HEK293 (cell line): Measurements from ENCODE around the gene MTMR8.

Experiments
- CTCF ChIA-PET: fragments of 350-600 bp; formaldehyde crosslinking; extraction: SDS; loops from one replicate; lab custom pipeline; 2021; ENCODE audit warnings: antibody characterized with exemption; lab: Yijun Ruan, JAX
- POLR2A ChIA-PET: fragments of 300-600 bp; formaldehyde crosslinking; extraction: SDS; loops from one replicate; lab custom pipeline; 2020; ENCODE audit warnings: antibody characterized with exemption, inconsistent platforms; lab: Yijun Ruan, JAX
- H3K27ac ChIP-seq: fragments of 200-500 bp; sonication (Bioruptor generic); 2 replicates; pipeline ENCODE4 v1.5.1; 2014; ENCODE audit warnings: low read depth, low read length, control low read depth, inconsistent platforms; ENCODE audit errors: extremely low read depth
- H3K36me3 ChIP-seq, 2 experiments: fragments of 200-500 bp in 1 of 2; sonication (Bioruptor generic) in 1 of 2; 1 replicate in 1 of 2; 2 replicates in 1 of 2; pipeline ENCODE4 v1.5.1; 2014 to 2017; ENCODE audit warnings: inconsistent platforms in 2 of 2, low read length in 2 of 2; ENCODE audit not compliant: control insufficient read depth in 2 of 2, insufficient read depth in 1 of 2
- H3K4me1 ChIP-seq: fragments of 200-500 bp; sonication (Bioruptor generic); 2 replicates; pipeline ENCODE4 v1.5.1; 2014; ENCODE audit warnings: mild to moderate bottlenecking, low read length, inconsistent platforms; ENCODE audit not compliant: control insufficient read depth, insufficient read depth
- H3K4me3 ChIP-seq: 2 replicates; pipeline ENCODE4 v1.5.1; 2011; ENCODE audit warnings: low read depth, mild to moderate bottlenecking, control low read depth, low read length, moderate library complexity
- H3K9me3 ChIP-seq: fragments of 200-500 bp; sonication (Bioruptor generic); 2 replicates; pipeline ENCODE4 v1.5.1; 2014; ENCODE audit warnings: low read depth, low read length, inconsistent platforms; ENCODE audit not compliant: control insufficient read depth, insufficient read depth
- FEZF1 ChIP-seq: fragments of 450-650 bp; formaldehyde crosslinking; IDR thresholded peaks from 2 replicates; pipeline ENCODE4 v1.5.1; 2016; ENCODE audit warnings: missing biosample characterization, missing genetic modification characterization
- HOXA7 ChIP-seq: sonication (generic); formaldehyde crosslinking; IDR thresholded peaks from 2 replicates; pipeline ENCODE4 v1.8.1; 2022; ENCODE audit warnings: missing genetic modification reagents, borderline replicate concordance
- MYNN ChIP-seq: fragments of 450-650 bp; formaldehyde crosslinking; IDR thresholded peaks from 2 replicates; pipeline ENCODE4 v1.5.1; 2016; ENCODE audit warnings: missing biosample characterization, missing genetic modification characterization, borderline replicate concordance
- PRDM10 ChIP-seq: fragments of 450-650 bp; formaldehyde crosslinking; IDR thresholded peaks from 2 replicates; pipeline ENCODE4 v1.5.1; 2016; ENCODE audit warnings: missing biosample characterization, missing genetic modification characterization
- PRDM2 ChIP-seq: fragments of 450-650 bp; formaldehyde crosslinking; IDR thresholded peaks from 2 replicates; pipeline ENCODE4 v1.5.1; 2016; ENCODE audit warnings: missing biosample characterization, missing genetic modification characterization, borderline replicate concordance
- ZBTB44 ChIP-seq: fragments of 450-650 bp; IDR thresholded peaks from 2 replicates; pipeline ENCODE4 v1.5.1; 2018; ENCODE audit warnings: missing biosample characterization, mild to moderate bottlenecking, missing genetic modification characterization
- ZBTB7A ChIP-seq: fragments of 450-650 bp; formaldehyde crosslinking; IDR thresholded peaks from 2 replicates; pipeline ENCODE4 v1.5.1; 2016; ENCODE audit warnings: low read depth, missing biosample characterization, missing genetic modification characterization
- ZFP41 ChIP-seq: fragments of 450-650 bp; formaldehyde crosslinking; IDR thresholded peaks from 2 replicates; pipeline ENCODE4 v1.5.1; 2016; ENCODE audit warnings: missing biosample characterization, missing genetic modification characterization, borderline replicate concordance
- ZIC2 ChIP-seq: fragments of 450-650 bp; formaldehyde crosslinking; IDR thresholded peaks from 2 replicates; pipeline ENCODE4 v1.5.1; 2016; ENCODE audit warnings: missing biosample characterization, missing genetic modification characterization
- ZNF16 ChIP-seq: fragments of 450-650 bp; formaldehyde crosslinking; IDR thresholded peaks from 2 replicates; pipeline ENCODE4 v1.5.1; 2016; ENCODE audit warnings: low read depth, missing biosample characterization, missing genetic modification characterization
- ZNF266 ChIP-seq: fragments of 450-650 bp; formaldehyde crosslinking; IDR thresholded peaks from 2 replicates; pipeline ENCODE4 v1.5.1; 2016; ENCODE audit warnings: missing biosample characterization, missing genetic modification characterization, low read depth
- ZNF362 ChIP-seq: fragments of 450-650 bp; formaldehyde crosslinking; IDR thresholded peaks from 2 replicates; pipeline ENCODE4 v1.5.1; 2016; ENCODE audit warnings: missing biosample characterization, missing genetic modification characterization
- ZNF473 ChIP-seq: fragments of 450-650 bp; formaldehyde crosslinking; IDR thresholded peaks from 2 replicates; pipeline ENCODE4 v1.5.1; 2017; ENCODE audit warnings: missing biosample characterization, missing genetic modification characterization
- ZNF560 ChIP-seq: fragments of 450-650 bp; formaldehyde crosslinking; IDR thresholded peaks from 2 replicates; pipeline ENCODE4 v1.5.1; 2017; ENCODE audit warnings: missing biosample characterization, missing genetic modification characterization, borderline replicate concordance
- ZNF610 ChIP-seq: fragments of 450-650 bp; formaldehyde crosslinking; IDR thresholded peaks from 2 replicates; pipeline ENCODE4 v1.5.1; 2016; ENCODE audit warnings: missing biosample characterization, missing genetic modification characterization, borderline replicate concordance
- ZNF654 ChIP-seq: fragments of 450-650 bp; formaldehyde crosslinking; IDR thresholded peaks from 2 replicates; pipeline ENCODE4 v1.5.1; 2016; ENCODE audit warnings: low read depth, missing biosample characterization, missing genetic modification characterization
- ZNF777 ChIP-seq: fragments of 450-650 bp; formaldehyde crosslinking; IDR thresholded peaks from 2 replicates; pipeline ENCODE4 v1.5.1; 2017; ENCODE audit warnings: missing biosample characterization, missing genetic modification characterization, borderline replicate concordance
- ZSCAN30 ChIP-seq: fragments of 450-650 bp; IDR thresholded peaks from 2 replicates; pipeline ENCODE4 v1.5.1; 2018; ENCODE audit warnings: missing biosample characterization, mild to moderate bottlenecking, missing genetic modification characterization, moderate library complexity

Gene MTMR8

GRCh38 chrX:64439551-64439950 lies 44.3 kb upstream of the MTMR8 start:
- H3K27ac ChIP-seq, result no peak overlapping the region
- ChIA-PET CTCF (no interaction called here), POLR2A (no interaction called here)
- no peak overlapping the region for H3K4me3 ChIP-seq
- H3K4me1 ChIP-seq, result no peaks in the 10 kb centered on the region
- no peak for TF ChIP-seq ZSCAN30
- TF ChIP-seq, all 188 proteins: peak for 0
- Histone ChIP-seq H3K9me3 (no peaks in the 10 kb centered on the region; the same call in none of the 2 replicates), H3K36me3 (no peaks in the 10 kb centered on the region)

GRCh38 chrX:64437665-64438064 lies 42.4 kb upstream of the MTMR8 start:
- H3K27ac ChIP-seq, result no peak overlapping the region
- TF ChIP-seq HOXA7 (CRISPR knock-in tag) (no peak), ZBTB44 (tag by site-specific recombination) (no peak), MYNN (tag by site-specific recombination) (no peak), ZFP41 (tag by site-specific recombination) (no peak), ZNF473 (tag by site-specific recombination) (no peak), ZNF610 (tag by site-specific recombination) (no peak), ZNF654 (no peak), ZNF266 (tag by site-specific recombination) (no peak), ZNF362 (tag by site-specific recombination) (no peak), PRDM2 (tag by site-specific recombination) (no peak), ZBTB7A (tag by site-specific recombination) (no peak), ZNF560 (tag by site-specific recombination) (no peak), FEZF1 (tag by site-specific recombination) (no peak), ZNF777 (tag by site-specific recombination) (no peak), ZIC2 (no peak), ZNF16 (tag by site-specific recombination) (no peak), PRDM10 (tag by site-specific recombination) (no peak)
- TF ChIP-seq, all 188 proteins: peak for 0
- ChIA-PET CTCF (interaction anchor here (0.6 kb wide), 1 partner anchor 683 kb away, joined by 3 read pairs; no protein-coding TSS in a partner anchor), POLR2A (no interaction called here)
- H3K4me3 ChIP-seq, result no peak overlapping the region
- no peaks in the 10 kb centered on the region; the same call in none of the 2 replicates for H3K9me3 ChIP-seq
- H3K4me1 ChIP-seq, result no peaks in the 10 kb centered on the region
- H3K36me3 ChIP-seq, result no peaks in the 10 kb centered on the region
